IMR-90 (cell line): Measurements from ENCODE around the gene FSTL5. TPM values are rescaled to one million over a fixed set of nuclear protein-coding genes. Genes with fewer than 3 reads are reported as not detected.

Experiments
- ATAC-seq: fragments of 200-7000 bp; cut with Tn5 transposase; 2 replicates; pipeline ENCODE4 v1.9.1; 2020; ENCODE audit warnings: low read depth, mild to moderate bottlenecking, moderate library complexity
- BruUV-seq: library from RNA; stranded (reverse); fragments of 400-500 nt; replicated peaks from 2 replicates; lab custom pipeline; 2021; lab: Mats Ljungman, UMichigan
- CTCF ChIA-PET: fragments of 300-600 bp; formaldehyde crosslinking; extraction: SDS; loops from one replicate; lab custom pipeline; 2021; ENCODE audit warnings: antibody characterized with exemption; lab: Yijun Ruan, JAX
- POLR2A ChIA-PET: fragments of 300-600 bp; sonication (Branson Sonifier 250); formaldehyde crosslinking; loops from one replicate; lab custom pipeline; 2022; ENCODE audit warnings: antibody characterized with exemption; ENCODE audit not compliant: unreplicated experiment; lab: Charles Lee
- DNase-seq: peaks from one replicate; pipeline ENCODE4 v3.0.0; 2013
- H2AFZ ChIP-seq: replicated peaks from 2 replicates; pipeline ENCODE3; 2013; ENCODE audit warnings: low read length, mild to moderate bottlenecking; ENCODE audit not compliant: poor library complexity
- H2AK5ac ChIP-seq: 2 replicates; pipeline ENCODE4 v1.6.1; 2013; ENCODE audit warnings: low read depth, low read length, inconsistent platforms
- H2AK9ac ChIP-seq: replicated peaks from 2 replicates; pipeline ENCODE3; 2013; ENCODE audit warnings: mild to moderate bottlenecking, low read depth, low read length, moderate library complexity; ENCODE audit not compliant: poor library complexity
- H2BK120ac ChIP-seq: 2 replicates; pipeline ENCODE4 v1.6.1; 2013; ENCODE audit warnings: low read depth, low read length, inconsistent platforms
- H2BK15ac ChIP-seq: 3 replicates; pipeline ENCODE4 v1.6.1; 2013; ENCODE audit warnings: low read depth, low read length, inconsistent platforms
- H2BK20ac ChIP-seq: 2 replicates; pipeline ENCODE4 v1.6.1; 2013; ENCODE audit warnings: low read depth, mild to moderate bottlenecking, inconsistent platforms, low read length, moderate library complexity
- H2BK5ac ChIP-seq: 2 replicates; pipeline ENCODE4 v1.6.1; 2013; ENCODE audit warnings: mild to moderate bottlenecking, low read depth, low read length, inconsistent platforms; ENCODE audit not compliant: poor library complexity, severe bottlenecking
- H3K14ac ChIP-seq: replicated peaks from 2 replicates; pipeline ENCODE4 v1.6.1; 2013; ENCODE audit warnings: low read depth, low read length, inconsistent platforms
- H3K18ac ChIP-seq: 2 replicates; pipeline ENCODE4 v1.6.1; 2013; ENCODE audit warnings: low read depth, low read length, control low read depth
- H3K23ac ChIP-seq: 2 replicates; pipeline ENCODE4 v1.6.1; 2013; ENCODE audit warnings: low read depth, low read length, inconsistent platforms
- H3K27ac ChIP-seq: 2 replicates; pipeline ENCODE4 v1.5.1; 2013; ENCODE audit warnings: mild to moderate bottlenecking, control low read depth, low read length; ENCODE audit not compliant: insufficient read depth
- H3K27me3 ChIP-seq: 2 replicates; pipeline ENCODE4 v1.6.1; 2013; ENCODE audit warnings: low read length; ENCODE audit not compliant: control insufficient read depth, insufficient read depth
- H3K36me3 ChIP-seq: 2 replicates; pipeline ENCODE4 v1.6.1; 2013; ENCODE audit warnings: low read length, mixed read lengths; ENCODE audit not compliant: control insufficient read depth, insufficient read depth
- H3K4ac ChIP-seq: 2 replicates; pipeline ENCODE4 v1.6.1; 2013; ENCODE audit warnings: low read depth, low read length, inconsistent platforms
- H3K4me1 ChIP-seq: 2 replicates; pipeline ENCODE4 v1.6.1; 2013; ENCODE audit warnings: low read length, mixed read lengths; ENCODE audit not compliant: control insufficient read depth, insufficient read depth
- H3K4me2 ChIP-seq: 2 replicates; pipeline ENCODE4 v1.6.1; 2013; ENCODE audit warnings: low read depth, mild to moderate bottlenecking, control low read depth, low read length, moderate library complexity
- H3K4me3 ChIP-seq: 2 replicates; pipeline ENCODE4 v1.5.1; 2013; ENCODE audit warnings: low read depth, mild to moderate bottlenecking, control low read depth, low read length, moderate library complexity; ENCODE audit not compliant: insufficient read depth
- H3K56ac ChIP-seq: 2 replicates; pipeline ENCODE4 v1.6.1; 2013; ENCODE audit warnings: low read length, inconsistent platforms; ENCODE audit not compliant: insufficient read depth; ENCODE audit errors: extremely low read depth
- H3K79me1 ChIP-seq, 2 experiments: 2 replicates each; pipeline ENCODE4 v1.6.1; 2013; ENCODE audit warnings: low read length in 2 of 2, inconsistent platforms in 1 of 2, low read depth in 1 of 2
- H3K9ac ChIP-seq: 2 replicates; pipeline ENCODE4 v1.6.1; 2013; ENCODE audit warnings: low read depth, low read length, control low read depth
- H3K9me1 ChIP-seq: 2 replicates; pipeline ENCODE4 v1.6.1; 2013; ENCODE audit warnings: low read length, inconsistent platforms; ENCODE audit not compliant: insufficient read depth
- H3K9me3 ChIP-seq: 2 replicates; pipeline ENCODE4 v1.6.1; 2013; ENCODE audit warnings: low read length; ENCODE audit not compliant: control insufficient read depth, insufficient read depth
- H4K20me1 ChIP-seq: 2 replicates; pipeline ENCODE4 v1.6.1; 2013; ENCODE audit warnings: low read length, inconsistent platforms; ENCODE audit not compliant: insufficient read depth
- H4K5ac ChIP-seq: 2 replicates; pipeline ENCODE4 v1.6.1; 2013; ENCODE audit warnings: mild to moderate bottlenecking, low read depth, low read length, control low read depth
- H4K8ac ChIP-seq, 2 experiments: 2 replicates each; pipeline ENCODE4 v1.6.1; 2013; ENCODE audit warnings: low read depth in 2 of 2, low read length in 2 of 2, control low read depth in 1 of 2, inconsistent platforms in 1 of 2
- H4K91ac ChIP-seq: 2 replicates; pipeline ENCODE4 v1.6.1; 2013; ENCODE audit warnings: low read depth, low read length, inconsistent platforms; ENCODE audit not compliant: insufficient read depth
- BHLHE40 ChIP-seq: fragments of 150-350 bp; IDR thresholded peaks from 2 replicates; pipeline ENCODE4 v1.6.1; 2016; ENCODE audit warnings: mild to moderate bottlenecking, low read depth, low read length
- CEBPB ChIP-seq: IDR thresholded peaks from 2 replicates; pipeline ENCODE4 v1.6.1; 2012; ENCODE audit warnings: low read depth, low read length, improper control_type of control experiment
- CTCF ChIP-seq: conservative IDR thresholded peaks from 2 replicates; pipeline ENCODE4 v1.5.1; 2012; ENCODE audit warnings: mild to moderate bottlenecking, low read depth, low read length, improper control_type of control experiment
- MXI1 ChIP-seq: IDR thresholded peaks from 2 replicates; pipeline ENCODE4 v1.6.1; 2012; ENCODE audit warnings: low read depth, mild to moderate bottlenecking, low read length, moderate library complexity, borderline replicate concordance
- RCOR1 ChIP-seq: IDR thresholded peaks from 2 replicates; pipeline ENCODE4 v1.6.1; 2012; ENCODE audit warnings: mild to moderate bottlenecking, low read length, improper control_type of control experiment; ENCODE audit not compliant: insufficient replicate concordance
- RFX5 ChIP-seq: IDR thresholded peaks from 2 replicates; pipeline ENCODE4 v1.8.0; 2012; ENCODE audit warnings: low read depth, mild to moderate bottlenecking, low read length, moderate library complexity
- USF2 ChIP-seq: fragments of 150-350 bp; IDR thresholded peaks from 2 replicates; pipeline ENCODE4 v1.6.1; 2017; ENCODE audit warnings: mild to moderate bottlenecking, antibody characterized with exemption, low read length, low read depth
- WGBS, 2 experiments: methylation state at CpG; one replicate each; pipeline versions ENCODE4 v1.1.5 to v1.1.7; 2013; ENCODE audit warnings: missing lambda C conversion rate in 2 of 2; ENCODE audit not compliant: insufficient read length in 1 of 2; ENCODE audit errors: extremely low coverage in 2 of 2; 5-methylcytosine and 5-hydroxymethylcytosine counted together
- dilution Hi-C: fragments of 300-500 bp; cut with HindIII; formaldehyde crosslinking; loops from one replicate; pipeline ENCODE4 v1.14.3; 2018; ENCODE audit warnings: low sequenced_read_pairs; ENCODE audit not compliant: unreplicated experiment
- in situ Hi-C: fragments of 300-500 bp; cut with MboI; formaldehyde crosslinking; loops from 3 replicates; pipeline ENCODE4 v1.14.3; 2019; ENCODE audit warnings: low sequenced_read_pairs, inconsistent platforms, mixed read lengths
- intact Hi-C: fragments of 100-400 bp; cut with micrococcal nuclease; formaldehyde crosslinking; loops from 2 replicates; pipeline ENCODE4 v1.10.0; 2022
- polyA plus RNA-seq, 3 experiments: library from polyadenylated mRNA; depleted of rRNA; stranded (reverse); fragments of >200 nt; gene quantifications; 2 replicates each; pipeline ENCODE4 v1.2.3, GENCODE V29; 2012; ENCODE audit warnings: low replicate concordance in 1 of 3
- total RNA-seq: library from RNA; depleted of rRNA; stranded (reverse); fragments of >200 nt; gene quantifications from 2 replicates; pipeline ENCODE4 v1.2.3, GENCODE V29; 2012

The FSTL5 gene
- total and polyA plus RNA-seq, 2 of the 4 experiments (the other 2 are of a cell fraction) = under 0.01 TPM; not detected in 1

GRCh38 chr4:161342881-161343568 is 820.8 kb downstream of the FSTL5 start:
- POLR2A ChIA-PET = no interaction called here
- no peak overlapping the region for H3K9ac ChIP-seq
- in situ Hi-C loops = no loop called here

More at GRCh38 chr4:161342881-161343568, 820.8 kb downstream of the FSTL5 start:
- Histone ChIP-seq H2BK20ac (no peak overlapping the region), H3K4me1 (no peaks in the 10 kb centered on the region), H3K27ac (no peak overlapping the region), H3K23ac (no peak overlapping the region), H2BK5ac (no peak overlapping the region), H4K8ac (no peak overlapping the region), H3K9me1 (no peaks in the 10 kb centered on the region), H3K14ac (no peak overlapping the region), H2BK120ac (no peak overlapping the region), H4K91ac (no peak overlapping the region), H4K20me1 (no peaks in the 10 kb centered on the region), H2AK9ac (no peak overlapping the region), H3K27me3 (no peaks in the 10 kb centered on the region), H3K4ac (no peak overlapping the region), H2AK5ac (no peak overlapping the region), H3K79me1 (no peaks in the 10 kb centered on the region), H3K4me2 (no peak overlapping the region), H3K18ac (no peak overlapping the region), H2BK15ac (no peak overlapping the region), H2AFZ (no peak overlapping the region), H3K56ac (no peak overlapping the region), H4K5ac (no peak overlapping the region), H3K9me3 (peaks cover 4% of the 10 kb centered on the region; the same call in 1 of the 2 replicates), H3K36me3 (no peaks in the 10 kb centered on the region), H3K4me3 (no peak overlapping the region)
- dilution Hi-C loops = no loop called here
- intact Hi-C loops = no loop called here
- WGBS, 2 experiments = no CpG with 5 or more reads among the region's 6 CpGs
- ATAC-seq (no peak), DNase-seq (no peak)
- TF ChIP-seq RCOR1 (no peak), CTCF (no peak), BHLHE40 (no peak), MXI1 (no peak), RFX5 (no peak), CEBPB (no peak), USF2 (no peak)
- CTCF ChIA-PET = no interaction called here
- BruUV-seq = no TSS peak
